Measurements from ENCODE around the gene LENG8.

Gene LENG8

GRCh38 chr19:54422136-54422535 is 26.9 kb upstream of the LENG8 start:
- no peak for DNase-seq (ENCODE audit: low read depth in 1 of 2, low spot score in 1 of 2)

GRCh38 chr19:54424201-54424600 is 24.8 kb upstream of the LENG8 start:
- DNase-seq (ENCODE audit: low read depth in 1 of 2, low spot score in 1 of 2): no peak

- DNase-seq (ENCODE audit: low read depth in 1 of 2, low spot score in 1 of 2): no peak
These were observed 24.2 kb upstream of the LENG8 start for GRCh38 chr19:54424660-54425381.

GRCh38 chr19:54425382-54425723 is 23.6 kb upstream of the LENG8 start:
- no peak for DNase-seq (ENCODE audit: low read depth in 1 of 2, low spot score in 1 of 2)

- no peak for DNase-seq (ENCODE audit: low read depth in 1 of 2, low spot score in 1 of 2)
These were observed 22.6 kb upstream of the LENG8 start for GRCh38 chr19:54426291-54426931.

- no peak for DNase-seq (ENCODE audit: low read depth in 1 of 2, low spot score in 1 of 2)
These were observed 21.4 kb upstream of the LENG8 start for GRCh38 chr19:54427586-54427985.

GRCh38 chr19:54428323-54429175 is 20.4 kb upstream of the LENG8 start:
- DNase-seq (ENCODE audit: low read depth in 1 of 2, low spot score in 1 of 2): no peak

- no peak for DNase-seq (ENCODE audit: low read depth in 1 of 2, low spot score in 1 of 2)
These were observed 19.9 kb upstream of the LENG8 start for GRCh38 chr19:54429176-54429495.

GRCh38 chr19:54429545-54430227 is 19.3 kb upstream of the LENG8 start:
- no peak for DNase-seq (ENCODE audit: low read depth in 1 of 2, low spot score in 1 of 2)

GRCh38 chr19:54430306-54431254 is 18.4 kb upstream of the LENG8 start:
- DNase-seq (ENCODE audit: low read depth in 1 of 2, low spot score in 1 of 2): no peak

- no peak for DNase-seq (ENCODE audit: low read depth in 1 of 2, low spot score in 1 of 2)
These were observed 17.7 kb upstream of the LENG8 start for GRCh38 chr19:54431255-54431838.

- DNase-seq (ENCODE audit: low read depth in 1 of 2, low spot score in 1 of 2): no peak
These were observed 16.8 kb upstream of the LENG8 start for GRCh38 chr19:54432144-54432738.

GRCh38 chr19:54433697-54434096 is 15.3 kb upstream of the LENG8 start:
- no peak for DNase-seq (ENCODE audit: low read depth in 1 of 2, low spot score in 1 of 2)

- DNase-seq (ENCODE audit: low read depth in 1 of 2, low spot score in 1 of 2): no peak
These were observed 14.7 kb upstream of the LENG8 start for GRCh38 chr19:54434112-54434872.

- DNase-seq (ENCODE audit: low read depth in 1 of 2, low spot score in 1 of 2): no peak
These were observed 14.2 kb upstream of the LENG8 start for GRCh38 chr19:54434873-54435214.

- no peak for DNase-seq (ENCODE audit: low read depth in 1 of 2, low spot score in 1 of 2)
These were observed 13.4 kb upstream of the LENG8 start for GRCh38 chr19:54435551-54436016.

- DNase-seq (ENCODE audit: low read depth in 1 of 2, low spot score in 1 of 2): no peak
These were observed 12.9 kb upstream of the LENG8 start for GRCh38 chr19:54436031-54436523.

GRCh38 chr19:54436628-54437252 is 12.3 kb upstream of the LENG8 start:
- DNase-seq (ENCODE audit: low read depth in 1 of 2, low spot score in 1 of 2): no peak

Measured in activated CD4-positive, alpha-beta T cell treated with anti-CD3 and anti-CD28 coated beads, Interleukin-2, amount 50 U/mL, for 24 hours (primary cell).